ENCODE measurements around the gene ANK3.

The ANK3 gene

DNA sequence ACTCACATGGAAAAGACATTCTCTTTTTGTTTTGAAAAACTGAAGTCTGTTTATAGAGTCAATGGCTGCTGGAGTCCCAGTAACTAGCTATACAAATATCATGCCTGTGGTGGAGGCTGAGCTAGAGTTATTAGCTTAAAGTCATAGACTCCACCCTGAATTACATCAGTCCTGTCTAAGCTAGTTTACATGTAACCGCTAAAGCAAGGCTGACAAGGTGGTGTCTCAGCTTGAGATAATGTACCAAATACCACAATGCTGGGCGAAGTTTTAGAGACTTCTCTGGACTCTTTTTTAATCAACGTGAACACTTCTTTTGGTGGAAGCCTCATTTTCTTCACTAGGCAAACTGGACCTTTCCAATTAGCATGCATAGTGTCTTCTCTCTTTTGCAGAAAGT is 219.4 kb downstream of the ANK3 start:
- DNase-seq: no peak

DNA sequence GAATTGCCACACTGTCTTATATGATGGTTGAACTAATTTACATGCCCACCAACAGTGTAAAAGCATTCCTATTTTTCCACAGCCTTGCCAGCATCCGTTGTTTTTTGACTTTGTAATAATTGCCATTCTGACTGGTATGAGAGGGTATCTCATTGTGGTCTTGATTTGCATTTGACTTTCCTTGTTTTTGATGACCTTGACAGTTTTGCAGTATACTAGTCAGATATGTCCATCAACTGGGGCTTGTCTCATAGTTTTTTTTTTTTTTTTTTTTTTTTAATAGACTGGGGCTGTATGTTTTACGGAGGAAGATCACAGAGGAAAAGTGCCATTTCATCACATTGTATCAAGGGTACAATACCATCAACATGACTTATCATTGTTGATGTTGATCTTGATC is 220.6 kb downstream of the ANK3 start:
- DNase-seq: no peak

DNA sequence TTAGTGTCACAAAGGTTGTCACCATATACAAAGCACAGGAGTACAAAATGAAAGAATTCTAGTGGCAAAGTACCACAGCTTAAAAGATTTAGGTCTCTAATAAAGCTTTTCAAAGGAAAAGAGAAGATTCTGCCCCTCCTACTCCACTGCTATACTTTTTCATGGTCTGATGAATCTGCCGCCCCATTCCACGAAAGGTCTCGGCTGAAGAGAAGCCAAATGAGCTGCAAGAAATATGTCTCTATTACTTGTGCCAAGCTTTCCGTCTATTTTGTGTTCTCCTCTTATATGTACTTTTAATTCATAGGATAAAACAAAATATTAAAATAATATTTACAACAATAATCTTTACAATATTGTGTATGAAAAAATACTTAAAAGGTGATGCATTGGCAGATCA is 222.6 kb downstream of the ANK3 start:
- no peak for DNase-seq

DNA sequence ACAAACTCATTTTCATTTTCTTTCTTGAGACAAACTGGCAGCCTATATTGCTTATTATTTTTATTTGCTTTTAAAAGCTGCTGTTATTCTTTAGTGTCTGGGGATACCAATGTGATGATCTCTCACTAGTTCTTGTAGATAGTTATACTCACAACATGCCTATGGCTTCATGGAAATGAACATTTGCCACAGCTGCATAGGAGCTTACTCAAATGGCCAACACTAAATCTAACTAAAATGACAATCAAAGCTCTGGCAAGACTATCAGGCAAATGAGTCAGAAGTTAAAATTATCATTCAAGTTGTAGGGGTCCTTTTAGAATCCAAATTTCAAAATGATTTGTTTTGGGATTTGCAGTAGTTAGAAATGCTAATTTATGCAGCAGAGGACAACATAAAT is 225.9 kb downstream of the ANK3 start:
- no peak for DNase-seq

DNA sequence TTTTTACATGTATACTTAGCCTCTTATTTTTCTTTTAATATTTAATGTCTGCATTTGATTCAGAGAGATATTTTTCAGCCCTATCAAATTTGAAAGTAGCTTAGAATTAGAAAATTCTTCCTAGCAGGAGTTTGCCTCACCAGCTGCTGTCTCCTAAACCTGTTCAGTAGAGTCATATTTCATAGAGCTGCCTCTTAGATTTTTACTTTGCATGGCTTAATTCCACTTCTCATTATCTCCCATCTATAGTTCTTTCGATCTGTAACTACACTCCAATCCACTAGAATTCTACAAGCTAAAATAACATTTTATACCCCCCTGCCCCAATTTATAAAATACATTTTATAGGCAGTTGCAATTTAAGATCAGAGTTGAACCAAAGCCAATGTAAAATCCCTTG is 227.0 kb downstream of the ANK3 start:
- DNase-seq: no peak

DNA sequence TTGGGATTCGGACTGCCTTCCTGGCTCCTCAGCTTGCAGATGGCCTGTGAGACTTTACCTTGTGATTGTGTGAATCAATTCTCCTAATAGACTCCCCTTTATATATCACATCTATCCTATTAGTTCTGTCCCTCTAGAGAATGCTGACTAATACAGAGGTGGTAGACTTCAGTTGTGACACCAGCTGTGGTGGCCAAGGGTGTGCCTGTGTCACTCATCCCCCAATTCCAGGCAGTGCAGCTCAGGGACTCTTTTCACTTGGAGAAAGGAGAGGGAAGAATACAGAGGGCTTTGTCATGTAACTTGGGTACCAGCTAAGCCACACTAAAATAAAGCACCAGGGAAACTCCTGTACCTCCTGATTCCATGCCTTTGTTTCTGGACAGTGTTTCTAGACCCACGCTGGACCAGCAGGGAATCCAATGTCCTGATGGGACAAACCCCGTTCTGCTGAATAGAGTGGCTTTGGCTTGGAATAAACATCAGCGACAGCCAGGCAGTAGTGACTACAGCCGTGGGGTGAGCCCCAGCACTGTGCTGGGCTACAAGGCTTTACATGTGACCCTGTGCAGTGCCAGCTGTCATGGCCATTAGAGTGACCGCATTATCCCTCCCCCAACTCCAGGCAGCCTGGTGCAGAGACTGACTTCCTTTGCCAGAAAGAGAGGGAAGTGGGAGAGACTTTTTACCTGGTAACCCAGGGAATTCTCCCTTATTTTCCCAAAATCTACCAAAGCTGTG is 233.6 kb downstream of the ANK3 start:
- DNase-seq: no peak

DNA sequence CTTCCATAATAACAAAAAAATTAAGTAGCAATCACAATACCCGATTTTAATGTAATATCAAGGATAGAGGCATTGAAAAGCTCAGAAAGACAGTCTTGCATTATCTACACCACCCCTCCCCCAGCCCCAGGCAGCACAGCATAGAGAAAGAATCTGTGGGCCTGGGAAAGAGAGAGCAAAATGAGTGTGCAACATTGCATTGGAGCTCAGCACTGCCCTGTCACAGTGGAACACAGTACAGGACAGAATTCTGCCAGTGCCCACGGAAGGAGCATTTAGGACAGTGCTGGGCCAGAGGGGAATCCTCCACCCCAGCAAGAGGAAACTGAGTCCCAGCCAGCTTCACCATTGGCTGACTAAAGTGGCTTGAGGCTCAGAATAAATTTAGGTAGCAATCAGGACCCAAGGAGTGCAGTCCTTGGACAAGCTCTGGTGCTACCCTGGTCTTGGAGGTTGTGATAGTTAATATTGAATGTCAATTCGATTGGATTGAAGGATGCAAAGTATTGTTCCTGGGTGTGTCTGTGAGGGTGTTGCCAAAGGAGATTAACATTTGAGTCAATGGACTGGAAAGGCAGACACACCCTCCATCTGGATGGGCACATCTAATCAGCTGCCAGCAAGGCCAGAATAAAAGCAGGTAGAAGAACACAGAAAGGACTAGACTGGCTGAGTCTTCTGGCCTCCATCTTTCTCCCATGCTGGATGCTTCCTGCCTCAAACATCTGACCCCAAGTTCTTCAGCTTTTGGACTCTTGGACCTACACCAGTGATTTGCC is 234.4 kb downstream of the ANK3 start:
- no peak for DNase-seq

DNA sequence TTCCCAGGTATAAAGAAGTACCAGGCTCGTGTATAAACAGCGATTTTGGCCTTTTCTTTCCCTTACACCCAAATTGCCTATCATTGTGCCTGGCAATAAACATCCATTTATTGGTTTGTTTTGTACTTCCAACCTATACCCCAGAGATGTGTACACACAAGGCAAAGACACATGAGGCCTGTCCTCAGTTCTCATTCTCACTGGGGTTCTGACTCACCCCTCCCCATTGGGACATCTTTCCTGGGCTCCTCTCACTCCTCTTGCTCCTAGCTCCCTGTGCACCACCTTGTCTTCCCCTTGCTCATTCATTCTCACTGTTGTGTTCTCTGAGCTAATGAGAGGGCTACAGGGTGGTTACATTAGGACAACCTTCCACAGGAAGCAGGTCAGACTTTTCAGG is 240.7 kb downstream of the ANK3 start:
- DNase-seq: no peak

DNA sequence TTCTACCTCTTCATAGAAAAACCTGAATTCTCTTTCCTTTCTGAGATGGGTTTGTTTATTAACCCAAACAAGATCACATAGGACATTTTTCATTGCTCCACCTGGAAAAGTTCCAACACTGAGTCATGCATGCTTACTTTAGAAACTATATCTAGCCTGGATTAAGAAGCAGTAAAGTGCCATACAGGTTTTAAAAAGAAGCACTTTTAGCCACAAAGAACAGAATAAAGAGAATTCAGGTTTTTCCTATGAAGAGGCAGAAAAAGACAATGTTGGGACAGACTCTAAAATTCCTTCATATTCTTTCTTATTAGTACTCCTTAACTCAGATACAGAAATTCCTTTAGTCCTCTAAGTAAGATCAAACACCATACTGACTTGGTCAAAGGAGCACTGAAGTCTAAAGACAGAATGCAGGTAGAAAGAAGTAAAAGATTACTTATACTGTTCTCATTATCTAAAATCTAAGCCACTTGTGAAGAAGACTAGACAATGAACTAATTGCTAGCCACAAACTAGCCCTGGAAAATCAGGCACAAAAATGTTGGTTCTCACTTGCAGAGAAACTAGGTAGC is 241.3 kb downstream of the ANK3 start:
- no peak for DNase-seq

DNA sequence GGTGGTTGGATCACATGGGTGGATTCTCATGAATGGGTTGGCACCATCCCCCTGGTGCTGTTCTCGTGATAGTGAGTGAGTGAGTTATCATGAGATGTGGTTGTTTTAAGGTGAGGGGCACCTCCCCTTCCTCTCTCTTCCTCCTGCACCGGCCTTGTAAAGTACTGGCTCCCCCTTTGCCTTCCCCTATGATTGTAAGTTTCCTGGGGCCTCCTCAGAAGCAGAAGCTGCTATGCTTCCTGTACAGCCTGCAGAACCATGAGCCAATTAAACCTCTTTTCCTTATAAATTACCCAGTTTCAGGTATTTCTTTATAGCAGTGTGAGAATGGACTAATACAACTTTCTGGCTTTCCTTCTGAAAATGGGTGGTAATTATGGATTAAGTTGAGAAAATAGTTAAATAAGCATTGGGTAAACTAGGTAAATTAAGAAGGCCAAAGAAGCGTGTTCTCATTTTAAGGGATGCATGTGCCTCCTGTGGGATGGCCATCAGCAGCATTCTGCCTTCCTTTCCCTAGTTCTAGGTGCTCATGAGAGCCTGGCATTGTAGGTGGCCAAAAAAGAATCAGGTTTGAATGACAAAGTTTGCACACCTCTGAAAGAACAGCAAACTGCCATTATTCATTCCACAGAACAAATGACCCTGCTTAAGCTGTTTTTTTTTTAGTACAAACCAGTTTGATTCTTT is 242.0 kb downstream of the ANK3 start:
- no peak for DNase-seq

DNA sequence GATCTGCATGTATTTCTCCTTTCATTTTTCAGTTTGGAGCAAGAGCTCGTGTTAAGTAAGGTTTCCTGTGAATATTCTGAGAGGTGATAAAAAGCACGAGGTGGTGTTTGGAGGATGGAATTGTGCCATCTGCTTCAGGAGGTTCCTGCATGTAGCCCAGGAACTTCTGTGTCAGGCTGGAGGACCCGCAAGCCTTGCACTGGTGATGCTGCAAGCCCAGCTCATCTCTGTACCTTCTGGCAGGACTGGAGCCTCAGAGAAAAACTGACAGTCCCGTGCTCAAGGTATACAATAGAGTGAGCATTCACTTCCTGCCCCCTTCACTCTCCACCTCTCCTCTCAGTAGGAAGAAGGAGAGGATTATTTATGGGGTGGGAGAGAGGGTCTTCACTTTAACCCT is 242.7 kb downstream of the ANK3 start:
- DNase-seq: no peak

DNA sequence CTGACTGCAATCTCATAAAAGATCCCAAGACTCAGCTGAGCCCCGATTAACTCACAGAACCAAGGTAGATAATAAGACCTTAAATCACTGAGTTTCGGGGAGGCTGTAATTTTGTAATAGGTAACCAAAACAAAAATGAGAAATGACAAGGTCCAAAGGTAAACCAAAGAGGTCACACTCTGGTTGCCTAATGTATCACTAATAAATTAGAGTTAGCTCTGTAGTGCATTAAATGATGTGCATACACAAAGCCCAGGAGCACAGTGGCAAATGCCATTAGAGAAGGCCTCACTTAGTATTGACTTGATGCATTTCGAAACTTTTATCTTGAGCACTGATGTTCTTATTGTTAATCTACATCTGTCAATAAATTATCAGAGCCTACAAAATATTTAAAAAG is 245.6 kb downstream of the ANK3 start:
- DNase-seq: no peak

DNA sequence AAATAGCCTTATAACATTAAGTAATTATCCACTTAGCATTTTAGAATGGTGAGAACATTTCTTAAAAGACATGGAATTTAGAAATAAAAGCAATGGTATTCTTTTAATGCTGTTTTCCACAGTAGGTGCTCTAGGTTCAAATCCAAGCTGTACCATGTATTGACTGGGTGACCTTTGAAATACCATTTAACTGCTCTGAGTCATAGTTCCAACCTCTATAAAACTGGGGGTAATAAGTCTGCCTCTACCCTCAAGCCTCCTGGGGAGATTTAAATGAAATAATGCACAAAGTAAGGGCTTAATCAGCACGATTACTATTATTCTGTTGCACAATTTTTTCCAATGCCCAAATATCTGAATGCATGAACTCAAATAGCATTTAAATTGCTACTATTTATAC is 246.9 kb downstream of the ANK3 start:
- DNase-seq: no peak

DNA sequence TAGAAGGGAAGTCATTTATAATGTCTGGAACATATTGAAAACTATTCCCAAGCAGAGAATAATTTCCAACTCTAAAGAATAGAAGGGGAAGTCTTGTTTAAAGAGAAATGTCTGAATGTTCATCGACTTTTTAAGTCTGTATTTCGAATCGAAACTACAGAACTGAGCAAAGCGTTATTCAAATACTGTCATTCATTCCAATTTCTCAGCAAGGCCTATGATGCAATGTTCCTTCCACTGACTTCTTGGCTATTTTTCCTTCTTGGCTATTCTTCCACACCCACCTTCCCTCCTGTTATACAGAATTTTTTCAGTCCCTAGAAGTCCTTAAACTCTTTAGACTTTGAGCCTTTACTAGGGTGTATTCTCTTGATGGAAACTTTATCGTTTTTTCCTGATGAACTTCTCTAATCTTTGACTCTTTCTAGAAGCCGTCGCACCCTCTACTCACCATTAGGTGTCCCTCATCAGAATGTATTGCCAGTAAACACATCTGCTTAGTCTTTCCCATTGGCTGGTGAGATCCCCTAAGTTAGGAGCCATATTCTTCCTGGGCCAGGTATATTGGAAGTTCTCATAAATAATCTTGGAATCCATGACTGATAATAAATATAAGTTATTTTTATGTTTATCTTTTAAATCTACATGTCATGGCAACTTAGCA is 247.6 kb downstream of the ANK3 start:
- DNase-seq: no peak

DNA sequence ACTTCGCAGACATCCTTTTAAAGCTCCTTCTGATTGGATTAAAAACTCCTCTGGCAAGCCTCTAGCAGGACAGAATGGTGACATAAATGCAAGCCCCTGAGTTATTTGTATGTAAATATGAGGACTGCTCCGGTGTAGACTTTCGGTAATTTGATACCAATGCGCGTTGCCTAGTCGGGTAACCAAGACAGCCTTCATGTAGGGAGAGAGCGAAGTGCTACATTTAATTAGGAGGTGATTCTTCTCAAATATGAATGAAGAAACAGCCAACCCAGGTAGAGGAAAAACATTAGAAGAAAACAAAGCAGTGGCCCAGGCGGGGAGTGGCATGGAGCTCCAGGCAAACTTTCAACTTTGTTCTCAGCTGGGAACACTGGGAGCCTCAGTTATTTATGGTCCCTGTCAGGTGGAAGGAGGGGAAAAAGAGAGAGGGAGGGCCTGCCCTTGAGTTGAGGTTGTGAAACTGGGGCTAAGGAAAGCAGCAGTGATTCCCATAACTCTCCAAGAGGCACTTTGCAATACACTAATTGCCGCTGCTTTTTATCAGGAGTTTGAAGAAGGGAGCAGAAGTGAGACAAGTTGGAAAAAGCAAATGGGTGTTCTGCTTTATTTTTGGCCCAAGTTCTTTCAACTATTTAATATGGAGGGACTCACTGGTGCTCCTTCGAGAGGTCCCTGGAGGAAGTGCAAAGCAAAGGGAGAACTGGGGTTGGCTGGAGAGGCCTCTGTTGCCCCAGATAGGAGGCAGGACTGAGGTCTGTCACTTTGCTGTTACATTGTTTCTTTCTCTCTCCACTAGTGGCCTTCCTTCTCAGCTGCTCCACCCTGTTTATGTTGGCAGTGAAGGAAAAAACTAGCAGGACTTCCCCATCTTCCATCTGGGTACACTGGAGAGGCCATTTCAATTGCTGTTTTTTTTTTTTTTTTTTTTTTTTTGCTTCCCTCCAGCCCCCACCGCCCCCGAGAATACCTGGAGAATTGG is 248.7 kb downstream of the ANK3 start:
- DNase-seq: no peak

DNA sequence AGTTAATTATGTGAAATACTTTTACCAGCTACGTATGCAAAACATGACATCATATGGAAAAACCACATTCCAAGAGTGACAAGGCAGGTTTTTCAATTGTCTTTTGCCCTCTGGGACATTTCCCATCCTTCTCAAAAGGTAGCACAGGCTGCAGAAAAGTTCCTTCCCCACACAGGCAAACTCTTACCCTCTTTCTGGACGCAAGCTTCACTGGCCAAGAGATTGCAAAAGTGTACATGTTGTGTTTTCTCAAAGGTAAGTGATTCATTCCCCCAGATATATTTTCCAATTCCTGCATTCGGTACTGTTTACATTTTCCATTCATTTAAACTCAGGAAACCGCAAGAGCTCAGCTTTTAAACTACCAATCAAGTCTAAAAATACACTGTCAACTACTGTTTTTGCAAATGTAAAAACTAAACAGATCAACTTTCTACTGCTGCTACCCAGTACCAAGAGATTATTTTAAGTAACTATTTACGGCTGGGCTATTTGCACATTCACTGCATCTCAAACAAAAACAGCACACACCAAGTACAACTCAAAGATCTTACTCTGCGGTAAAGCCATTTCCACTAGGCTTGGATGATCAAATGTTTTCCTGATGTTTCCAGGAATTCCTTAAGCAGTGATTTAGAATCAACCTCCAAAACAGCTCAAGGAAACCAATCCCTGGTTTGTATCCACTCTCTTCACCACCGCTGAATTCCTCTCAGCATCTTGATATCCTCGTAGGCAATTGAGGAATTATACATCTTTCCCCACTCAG is 249.7 kb downstream of the ANK3 start:
- DNase-seq: peak; percentile 4

DNA sequence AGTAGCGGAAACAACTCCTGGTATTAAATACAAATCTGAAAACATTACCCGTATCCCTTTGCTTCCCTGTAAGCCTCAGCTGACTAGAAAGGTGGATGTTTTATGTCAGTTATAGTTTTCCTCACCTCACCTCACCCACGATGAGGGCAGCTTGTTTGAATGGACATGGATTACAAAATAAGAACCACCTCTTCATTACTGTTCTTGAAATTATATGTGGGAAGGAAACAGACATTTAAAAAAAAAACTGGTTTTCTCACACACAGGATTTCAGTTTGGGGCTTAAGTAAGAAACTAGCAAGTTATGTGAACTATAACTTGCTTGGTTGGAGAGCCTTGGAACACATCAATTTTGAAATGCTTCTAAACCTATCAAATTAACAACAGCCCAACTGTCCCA is 250.4 kb downstream of the ANK3 start:
- DNase-seq: no peak

DNA sequence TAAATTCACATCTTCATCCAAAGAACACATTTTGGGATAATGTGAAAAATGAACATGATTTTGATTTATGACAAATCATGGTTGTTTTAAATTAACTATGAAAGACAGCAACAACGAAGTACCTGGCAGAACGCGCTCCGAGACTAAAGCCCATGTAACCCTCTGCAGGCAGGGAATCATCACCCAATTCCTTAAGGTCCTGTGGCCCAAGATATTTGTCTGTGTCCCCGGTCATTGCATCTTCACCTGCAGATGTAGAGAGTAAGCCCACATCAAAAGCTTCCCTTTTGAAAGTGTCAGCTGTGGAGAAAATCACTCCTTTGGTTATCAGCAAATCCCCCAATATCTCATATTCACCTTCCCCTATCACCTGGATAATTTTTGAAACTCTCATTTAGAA is 250.8 kb downstream of the ANK3 start:
- no peak for DNase-seq

DNA sequence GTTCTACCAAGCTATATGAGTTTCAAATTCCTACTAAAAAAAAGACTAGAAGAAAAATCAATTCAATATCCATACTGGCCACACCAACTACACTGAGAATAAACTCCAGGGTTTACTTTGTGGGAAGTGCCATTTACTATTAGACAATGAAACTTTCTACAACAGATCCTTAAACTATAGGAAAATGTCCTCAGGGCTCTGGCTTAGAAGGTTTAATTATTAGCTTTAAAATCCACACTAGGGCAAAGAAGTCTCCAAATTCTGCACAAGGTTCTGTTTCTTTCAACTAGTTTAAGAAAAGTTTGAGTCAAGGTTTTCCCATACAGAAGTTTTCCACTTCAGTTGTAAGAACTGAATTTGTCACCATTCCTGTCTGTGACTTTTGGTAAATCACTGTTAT is 251.6 kb downstream of the ANK3 start:
- DNase-seq: no peak

DNA sequence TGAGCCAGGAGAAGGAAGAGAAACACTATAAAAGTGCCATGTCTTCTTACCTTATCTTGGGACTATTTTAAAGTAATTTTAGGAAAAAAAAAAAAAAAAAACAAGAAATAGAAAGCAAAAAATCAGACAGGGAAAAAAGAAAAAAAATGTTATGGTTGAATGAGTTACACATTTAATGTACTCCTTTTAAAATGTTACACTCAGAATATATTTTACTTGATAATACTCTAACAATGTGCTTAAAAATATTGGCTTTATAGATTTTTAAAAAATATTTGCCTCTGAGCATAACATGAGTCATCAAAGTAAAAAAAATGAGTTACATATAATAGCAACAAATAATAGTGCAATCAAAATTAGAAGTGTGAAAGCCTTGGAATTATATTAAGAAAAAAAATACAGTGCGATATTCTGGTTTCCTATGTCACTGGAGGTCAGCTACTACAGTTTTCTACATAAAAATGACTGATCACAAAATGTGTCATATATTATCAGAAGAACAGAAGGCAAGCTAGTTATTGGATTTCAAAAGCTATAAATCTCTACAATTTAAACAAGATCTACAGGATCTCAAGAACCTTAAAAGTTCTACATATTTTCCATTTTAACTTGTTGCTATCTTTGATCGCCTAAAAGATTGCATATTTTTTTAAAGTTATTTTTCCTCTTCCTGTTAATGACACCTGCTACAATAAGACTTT is 252.2 kb downstream of the ANK3 start:
- no peak for DNase-seq

All from activated CD4-positive, alpha-beta T cell treated with anti-CD3 and anti-CD28 coated beads, Interleukin-10, Interleukin-2, amounts not matched to agents 100 ng/mL and 50 ng/mL, durations not matched to agents 16 hours and 8 hours (primary cell).